NOMO-1 (cell line): ENCODE measurements around the gene SRBD1.

Experiments
- DNase-seq, 2 experiments: peaks; one replicate each; lab custom pipeline; 2025; ENCODE audit not compliant: unreplicated experiment in 2 of 2; lab: John Stamatoyannopoulos, UW

SRBD1 gene

GRCh38 chr2:45388541-45389100 lies 222.4 kb downstream of the SRBD1 start:
- no peak for DNase-seq

- DNase-seq: no peak
Observed at GRCh38 chr2:45382744-45383143, 228.3 kb downstream of the SRBD1 start.

GRCh38 chr2:45380131-45380836 lies 230.8 kb downstream of the SRBD1 start:
- DNase-seq: no peak

GRCh38 chr2:45379399-45380087 lies 231.5 kb downstream of the SRBD1 start:
- no peak for DNase-seq

GRCh38 chr2:45373534-45373933 lies 237.5 kb downstream of the SRBD1 start:
- DNase-seq: no peak

GRCh38 chr2:45370369-45370768 lies 240.7 kb downstream of the SRBD1 start:
- no peak for DNase-seq

- DNase-seq: no peak
Observed at GRCh38 chr2:45368792-45369191, 242.3 kb downstream of the SRBD1 start.

- DNase-seq: no peak
Observed at GRCh38 chr2:45361666-45362065, 249.4 kb downstream of the SRBD1 start.

GRCh38 chr2:45354776-45355175 lies 256.3 kb downstream of the SRBD1 start:
- no peak for DNase-seq

GRCh38 chr2:45353879-45354278 lies 257.2 kb downstream of the SRBD1 start:
- DNase-seq: no peak

- no peak for DNase-seq
Observed at GRCh38 chr2:45352506-45352905, 258.6 kb downstream of the SRBD1 start.

- DNase-seq: no peak
Observed at GRCh38 chr2:45345331-45346234, 265.5 kb downstream of the SRBD1 start.

GRCh38 chr2:45344502-45344901 lies 266.6 kb downstream of the SRBD1 start:
- DNase-seq: no peak

- no peak for DNase-seq
Observed at GRCh38 chr2:45344071-45344470, 267.0 kb downstream of the SRBD1 start.

- DNase-seq: no peak
Observed at GRCh38 chr2:45343251-45344017, 267.6 kb downstream of the SRBD1 start.

- no peak for DNase-seq
Observed at GRCh38 chr2:45340318-45340717, 270.7 kb downstream of the SRBD1 start.

GRCh38 chr2:45339253-45339652 lies 271.8 kb downstream of the SRBD1 start:
- no peak for DNase-seq
